GM21528 (cell line): ENCODE data around the gene DAG1.

Source experiments
- ATAC-seq: cut with Tn5 transposase; IDR thresholded peaks from one replicate; pipeline ENCODE4 v1.9.1; 2021; ENCODE audit warnings: mild to moderate bottlenecking, moderate library complexity; ENCODE audit not compliant: unreplicated experiment, low FRiP score

DAG1 gene

GRCh38 chr3:49469936-49470713, at the start of gene DAG1:
TSS of gene DAG1 (plus strand) at chr3:49470267. CDS start at chr3:49510535, 40,268 bp downstream.
- peak; percentile 77 for ATAC-seq

GRCh38 chr3:49421890-49422378, 48.1 kb upstream of the DAG1 start:
- ATAC-seq = no peak

DNA sequence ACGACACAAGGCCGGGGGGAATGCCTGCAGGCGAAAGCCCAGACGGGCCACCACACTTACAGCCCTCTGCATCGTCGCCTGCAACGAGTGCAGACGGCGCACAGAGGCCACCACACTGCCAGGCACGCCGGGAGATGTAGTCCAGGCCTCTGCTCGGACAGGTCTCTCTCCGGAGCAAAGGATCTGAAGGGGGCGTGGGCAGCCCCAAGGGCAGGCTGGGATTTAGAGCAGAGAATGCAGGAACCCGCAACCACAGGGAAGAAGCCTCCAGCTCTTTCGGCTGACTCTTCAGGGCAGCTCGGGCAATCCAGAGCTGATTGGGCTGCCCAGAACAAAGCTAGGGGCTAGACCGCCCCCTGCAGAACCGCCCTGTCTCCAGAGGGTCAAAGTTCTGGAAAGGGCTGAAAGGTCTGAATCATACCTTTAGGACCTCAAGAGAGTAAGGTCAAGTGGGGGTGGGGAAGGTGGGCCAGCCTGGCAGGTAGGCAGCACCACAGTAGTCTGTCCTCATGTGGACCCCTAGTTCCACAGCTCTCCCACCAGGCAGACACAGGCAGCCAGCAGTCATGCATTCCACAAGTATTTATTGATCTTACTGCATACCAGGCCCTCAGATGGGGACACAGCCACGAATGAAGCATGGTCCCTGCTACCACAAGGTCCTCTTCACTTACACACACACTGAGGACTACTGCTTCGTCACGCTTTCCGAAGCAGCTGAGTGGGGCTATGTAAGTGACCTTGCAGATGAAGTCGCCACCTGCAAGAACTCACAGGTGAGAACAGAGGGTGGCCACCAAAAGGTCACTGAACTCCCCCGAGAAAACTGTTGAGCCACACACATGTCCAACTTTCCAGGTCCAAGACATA, 47.5 kb upstream of the DAG1 start, which contains the start of gene AMT:
AMT (minus strand) TSS at position 95 of the 870 bp plus-strand sequence; CDS start at position 72, 23 bp downstream.
- ATAC-seq = no peak

- no peak for ATAC-seq
Observed at GRCh38 chr3:49424816-49425215, 45.3 kb upstream of the DAG1 start.

GRCh38 chr3:49427586-49427985, 42.5 kb upstream of the DAG1 start:
- ATAC-seq = no peak

- no peak for ATAC-seq
Observed at GRCh38 chr3:49428752-49429080, 41.4 kb upstream of the DAG1 start.

- no peak for ATAC-seq
Observed at GRCh38 chr3:49434731-49435130, 35.3 kb upstream of the DAG1 start.

DNA sequence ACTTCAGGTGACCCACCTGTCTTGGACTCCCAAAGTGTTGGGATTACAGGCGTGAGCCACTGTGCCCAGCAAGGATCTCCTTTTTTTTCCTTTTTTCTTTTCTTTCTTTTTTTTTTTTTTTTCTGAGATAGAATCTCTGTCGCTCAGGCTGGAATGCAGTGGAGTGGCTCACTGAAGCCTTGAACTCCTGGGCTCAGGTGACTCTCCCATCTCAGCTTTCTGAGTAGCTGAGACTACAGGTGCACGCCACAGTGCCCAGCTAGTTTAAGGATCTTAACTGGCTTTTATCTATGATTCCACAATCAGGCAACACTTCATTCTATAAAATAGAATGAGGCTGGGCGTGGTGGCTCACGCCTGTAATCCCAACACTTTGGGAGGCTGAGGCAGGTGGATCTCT, 24.7 kb upstream of the DAG1 start:
- ATAC-seq = no peak

- no peak for ATAC-seq
Observed at GRCh38 chr3:49453621-49454020, 16.4 kb upstream of the DAG1 start.

GRCh38 chr3:49454458-49454857, 15.6 kb upstream of the DAG1 start:
- no peak for ATAC-seq

GRCh38 chr3:49454898-49455681, 15.0 kb upstream of the DAG1 start:
- no peak for ATAC-seq

DNA sequence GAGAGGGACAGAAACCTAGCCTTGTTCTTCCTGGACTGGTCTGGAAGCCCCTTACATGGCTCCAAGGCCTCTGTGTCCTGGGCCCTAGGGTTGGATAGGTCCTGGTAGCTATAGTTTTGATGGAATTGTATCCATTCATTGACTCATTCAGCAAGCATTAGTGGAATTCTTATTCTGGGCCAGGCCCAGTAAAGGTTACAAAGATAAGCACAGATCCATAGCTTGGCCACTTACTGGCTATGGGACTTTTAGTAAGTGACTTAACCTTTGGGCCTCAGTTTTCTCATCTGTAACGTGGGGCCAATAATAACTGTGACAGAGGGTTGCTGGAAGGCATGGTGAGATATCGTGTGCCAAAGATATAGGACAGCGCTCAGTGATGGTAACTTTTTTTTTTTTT, 13.6 kb upstream of the DAG1 start:
- no peak for ATAC-seq

- ATAC-seq = no peak
Observed at GRCh38 chr3:49460188-49460890, 9.7 kb upstream of the DAG1 start.

- ATAC-seq = no peak
Observed at GRCh38 chr3:49460956-49461355, 9.1 kb upstream of the DAG1 start.

- no peak for ATAC-seq
Observed at GRCh38 chr3:49461443-49462171, 8.5 kb upstream of the DAG1 start.

DNA sequence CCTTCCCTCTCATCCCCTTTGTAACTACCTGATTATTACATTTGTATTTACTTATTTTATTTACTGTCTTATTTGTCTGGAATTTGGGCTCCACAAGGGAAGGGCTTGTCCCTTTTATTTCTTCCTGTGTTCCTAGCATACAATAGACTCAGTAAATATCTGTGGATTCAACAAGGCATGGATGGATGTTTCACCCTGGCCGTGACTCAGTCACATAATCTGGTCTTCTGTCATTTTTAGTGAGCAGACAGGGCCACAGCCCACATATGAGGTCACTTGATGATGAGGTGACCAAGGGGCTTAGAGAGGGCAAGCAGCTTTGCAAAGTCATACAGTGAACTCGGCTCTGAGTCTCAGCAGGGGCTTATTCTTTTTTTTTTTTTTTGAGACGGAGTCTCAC, 7.8 kb upstream of the DAG1 start:
- no peak for ATAC-seq

DNA sequence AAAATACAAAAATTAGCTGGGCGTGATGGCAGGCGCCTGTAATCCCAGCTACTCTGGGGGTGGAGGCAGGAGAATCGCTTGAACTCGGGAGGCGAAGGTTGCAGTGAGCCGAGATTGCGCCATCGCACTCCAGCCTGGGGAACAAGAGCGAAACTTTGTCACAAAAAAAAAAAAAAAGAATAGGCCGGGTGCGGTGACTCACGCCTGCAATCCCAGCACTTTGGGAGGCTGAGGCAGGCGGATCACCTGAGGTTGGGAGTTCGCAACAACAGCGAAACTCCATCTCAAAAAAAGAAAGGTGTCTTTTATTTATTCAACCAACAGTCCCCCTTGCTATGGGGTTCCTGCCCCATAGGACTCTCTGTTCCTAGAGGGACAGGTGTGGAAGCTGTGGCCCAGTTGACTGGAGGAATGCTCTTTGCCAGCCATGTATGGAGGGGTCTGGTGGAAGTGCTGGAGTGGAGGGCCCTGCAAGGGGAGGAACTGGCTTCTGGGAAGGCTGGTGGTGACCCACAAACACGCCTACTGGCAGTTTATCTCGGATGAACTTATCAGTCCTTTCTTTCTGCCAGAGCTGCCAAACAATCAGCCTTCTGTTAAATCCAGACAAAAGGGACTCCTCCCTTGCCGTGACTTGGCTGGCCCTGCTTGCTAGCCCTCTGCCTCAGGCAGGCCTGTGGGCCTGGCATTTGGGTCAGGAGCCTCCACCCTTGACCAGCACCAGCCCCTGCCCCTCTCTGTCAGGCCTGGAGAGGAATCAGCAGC, 4.6 kb upstream of the DAG1 start:
- ATAC-seq = no peak

GRCh38 chr3:49466085-49466484, 4.0 kb upstream of the DAG1 start:
- ATAC-seq = no peak
